OCI-LY3 (cell line): Measurements from ENCODE around the gene ETFB.

Source experiments
- H2AFZ ChIP-seq: fragments of 200-600, 300-600 bp; shearing (Covaris generic); 2 replicates; pipeline ENCODE4 v1.6.0; 2014; ENCODE audit warnings: antibody characterized with exemption, low read depth, low read length
- H3K27ac ChIP-seq: fragments of 200-600, 300-600 bp; sonication (generic); 2 replicates; pipeline ENCODE4 v1.5.1; 2014; ENCODE audit warnings: mild to moderate bottlenecking, low read length, moderate library complexity, mixed read lengths
- H3K27me3 ChIP-seq: fragments of 200-600, 300-600 bp; sonication (generic); 2 replicates; pipeline ENCODE4 v1.6.1; 2014; ENCODE audit warnings: low read depth, low read length, mixed read lengths
- H3K36me3 ChIP-seq: fragments of 200-600, 300-600 bp; sonication (generic); replicated peaks from 2 replicates; pipeline ENCODE3; 2014; ENCODE audit warnings: low read depth, low read length, mixed read lengths
- H3K4me1 ChIP-seq: fragments of 300-600, 200-600 bp; sonication (generic); 2 replicates; pipeline ENCODE4 v1.6.1; 2014; ENCODE audit warnings: low read length, mixed read lengths
- H3K4me2 ChIP-seq: fragments of 200-600, 300-600 bp; sonication (generic); 2 replicates; pipeline ENCODE4 v1.6.1; 2014; ENCODE audit warnings: low read length, mixed read lengths
- H3K4me3 ChIP-seq: fragments of 300-600, 200-600 bp; sonication (generic); 2 replicates; pipeline ENCODE4 v1.5.1; 2014; ENCODE audit warnings: antibody characterized with exemption, mild to moderate bottlenecking, low read length, moderate library complexity
- H3K79me2 ChIP-seq: fragments of 300-600, 200-600 bp; shearing (Covaris generic); 2 replicates; pipeline ENCODE4 v1.6.1; 2014; ENCODE audit warnings: mild to moderate bottlenecking, low read length, mixed read lengths
- H3K9ac ChIP-seq: fragments of 300-600, 200-600 bp; shearing (Covaris generic); 2 replicates; pipeline ENCODE4 v1.6.0; 2014; ENCODE audit warnings: mild to moderate bottlenecking, low read length, moderate library complexity
- H3K9me3 ChIP-seq: fragments of 200-600, 300-600 bp; shearing (Covaris generic); 2 replicates; pipeline ENCODE4 v1.6.1; 2014; ENCODE audit warnings: low read length, mixed read lengths; ENCODE audit not compliant: insufficient read depth
- H4K20me1 ChIP-seq: fragments of 200-600, 300-600 bp; sonication (generic); 2 replicates; pipeline ENCODE4 v1.6.1; 2016; ENCODE audit warnings: low read length, mixed read lengths; ENCODE audit not compliant: insufficient read depth
- EZH2phosphoT487 ChIP-seq: fragments of 200-600 bp; shearing (Covaris generic); IDR thresholded peaks from 2 replicates; pipeline ENCODE4 v1.6.1; 2018; ENCODE audit warnings: antibody characterized with exemption, mixed run types, low read depth
- TF ChIP-seq, protein P1 (sequence below): fragments of 200-600, 300-600 bp; sonication (generic); IDR thresholded peaks from 2 replicates; pipeline ENCODE4 v1.5.1; 2014; ENCODE audit warnings: antibody characterized with exemption, low read length, low read depth

ETFB gene

DNA sequence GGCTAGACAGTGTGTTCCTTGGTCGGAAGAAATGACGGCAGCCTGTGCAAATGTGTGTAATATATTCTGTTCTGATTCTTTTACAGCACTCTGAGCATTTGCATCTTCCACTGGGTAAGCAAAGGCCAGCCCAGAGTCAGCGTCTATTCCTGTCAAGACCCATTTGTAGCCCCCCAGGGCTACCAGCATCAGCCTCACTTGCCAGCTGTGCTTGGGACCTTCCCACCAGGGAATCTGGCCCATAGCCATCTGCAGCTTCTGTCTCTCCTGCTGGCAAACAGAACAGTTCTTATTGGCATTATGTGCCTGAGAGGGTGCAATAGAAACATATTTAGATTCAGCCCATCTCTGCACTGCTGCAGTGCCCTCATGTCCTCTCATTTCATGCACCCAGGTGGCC is 60.7 kb downstream of the ETFB start:
- H3K79me2 ChIP-seq: no peaks in the 10 kb centered on the region
- peaks cover 74% of the 10 kb centered on the region for H3K27me3 ChIP-seq
- TF ChIP-seq, protein P1, sequence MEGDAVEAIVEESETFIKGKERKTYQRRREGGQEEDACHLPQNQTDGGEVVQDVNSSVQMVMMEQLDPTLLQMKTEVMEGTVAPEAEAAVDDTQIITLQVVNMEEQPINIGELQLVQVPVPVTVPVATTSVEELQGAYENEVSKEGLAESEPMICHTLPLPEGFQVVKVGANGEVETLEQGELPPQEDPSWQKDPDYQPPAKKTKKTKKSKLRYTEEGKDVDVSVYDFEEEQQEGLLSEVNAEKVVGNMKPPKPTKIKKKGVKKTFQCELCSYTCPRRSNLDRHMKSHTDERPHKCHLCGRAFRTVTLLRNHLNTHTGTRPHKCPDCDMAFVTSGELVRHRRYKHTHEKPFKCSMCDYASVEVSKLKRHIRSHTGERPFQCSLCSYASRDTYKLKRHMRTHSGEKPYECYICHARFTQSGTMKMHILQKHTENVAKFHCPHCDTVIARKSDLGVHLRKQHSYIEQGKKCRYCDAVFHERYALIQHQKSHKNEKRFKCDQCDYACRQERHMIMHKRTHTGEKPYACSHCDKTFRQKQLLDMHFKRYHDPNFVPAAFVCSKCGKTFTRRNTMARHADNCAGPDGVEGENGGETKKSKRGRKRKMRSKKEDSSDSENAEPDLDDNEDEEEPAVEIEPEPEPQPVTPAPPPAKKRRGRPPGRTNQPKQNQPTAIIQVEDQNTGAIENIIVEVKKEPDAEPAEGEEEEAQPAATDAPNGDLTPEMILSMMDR: no peak
- no peak for TF ChIP-seq EZH2phosphoT487
- H2AFZ ChIP-seq: no peak overlapping the region
- H3K4me2 ChIP-seq: no peak overlapping the region
- H3K36me3 ChIP-seq: no peaks in the 10 kb centered on the region
- H3K9ac ChIP-seq: no peak overlapping the region
- no peak overlapping the region for H3K4me3 ChIP-seq
- no peak overlapping the region for H3K27ac ChIP-seq
- H4K20me1 ChIP-seq: no peaks in the 10 kb centered on the region
- no peaks in the 10 kb centered on the region for H3K4me1 ChIP-seq
- H3K9me3 ChIP-seq: no peaks in the 10 kb centered on the region

DNA sequence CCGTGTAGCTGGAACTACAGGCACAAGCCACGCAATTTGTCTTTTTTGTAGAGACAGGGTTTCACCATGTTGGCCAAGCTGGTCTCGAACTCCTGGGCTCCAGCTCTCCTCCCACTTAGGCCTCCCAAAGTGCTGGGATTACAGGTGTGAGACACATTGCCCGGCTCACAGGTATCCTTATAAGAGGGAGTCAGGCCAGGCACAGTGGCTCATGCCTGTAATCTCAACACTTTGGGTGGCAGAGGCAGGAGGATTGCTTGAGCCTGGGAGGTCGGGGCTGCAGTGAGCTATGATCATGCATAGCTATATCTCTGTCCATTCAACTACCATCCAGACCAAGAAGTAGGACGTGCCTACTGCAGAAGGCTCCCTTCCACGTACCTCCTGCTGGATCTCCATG is 64.9 kb downstream of the ETFB start:
- H3K27me3 ChIP-seq: peaks cover 49% of the 10 kb centered on the region
- H3K36me3 ChIP-seq: no peaks in the 10 kb centered on the region
- no peak overlapping the region for H2AFZ ChIP-seq
- TF ChIP-seq EZH2phosphoT487: no peak
- TF ChIP-seq, protein P1: no peak
- no peak overlapping the region for H3K4me3 ChIP-seq
- H3K9ac ChIP-seq: no peak overlapping the region
- H3K4me1 ChIP-seq: no peaks in the 10 kb centered on the region
- no peak overlapping the region for H3K27ac ChIP-seq
- H3K4me2 ChIP-seq: no peak overlapping the region
- H4K20me1 ChIP-seq: no peaks in the 10 kb centered on the region
- no peaks in the 10 kb centered on the region for H3K9me3 ChIP-seq
- H3K79me2 ChIP-seq: no peaks in the 10 kb centered on the region

DNA sequence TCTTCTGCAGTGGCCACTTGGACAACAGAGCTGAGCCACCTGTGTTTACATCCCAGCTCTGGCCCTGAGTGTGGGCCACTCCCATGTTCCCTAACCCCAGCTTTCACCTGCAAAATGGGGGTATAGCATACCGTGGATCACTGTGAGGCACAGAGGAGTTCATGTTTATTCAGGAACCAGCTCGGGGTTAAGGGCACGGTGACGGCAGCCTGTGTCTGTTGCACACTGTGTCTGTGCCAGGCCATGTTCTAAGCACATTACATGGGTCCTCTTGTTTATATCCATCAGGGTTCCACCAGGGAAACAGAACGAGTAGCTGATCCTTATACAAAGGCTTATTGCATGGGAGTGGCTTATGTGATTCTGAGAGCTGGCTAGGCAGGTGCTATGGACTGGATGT is 68.8 kb downstream of the ETFB start:
- no peaks in the 10 kb centered on the region for H4K20me1 ChIP-seq
- no peaks in the 10 kb centered on the region for H3K4me1 ChIP-seq
- no peak overlapping the region for H2AFZ ChIP-seq
- TF ChIP-seq EZH2phosphoT487: no peak
- TF ChIP-seq, protein P1: no peak
- H3K9me3 ChIP-seq: no peaks in the 10 kb centered on the region
- H3K79me2 ChIP-seq: no peaks in the 10 kb centered on the region
- no peak overlapping the region for H3K27ac ChIP-seq
- no peak overlapping the region for H3K9ac ChIP-seq
- no peak overlapping the region for H3K4me2 ChIP-seq
- H3K27me3 ChIP-seq: peaks cover 31% of the 10 kb centered on the region
- H3K4me3 ChIP-seq: no peak overlapping the region
- H3K36me3 ChIP-seq: no peaks in the 10 kb centered on the region

DNA sequence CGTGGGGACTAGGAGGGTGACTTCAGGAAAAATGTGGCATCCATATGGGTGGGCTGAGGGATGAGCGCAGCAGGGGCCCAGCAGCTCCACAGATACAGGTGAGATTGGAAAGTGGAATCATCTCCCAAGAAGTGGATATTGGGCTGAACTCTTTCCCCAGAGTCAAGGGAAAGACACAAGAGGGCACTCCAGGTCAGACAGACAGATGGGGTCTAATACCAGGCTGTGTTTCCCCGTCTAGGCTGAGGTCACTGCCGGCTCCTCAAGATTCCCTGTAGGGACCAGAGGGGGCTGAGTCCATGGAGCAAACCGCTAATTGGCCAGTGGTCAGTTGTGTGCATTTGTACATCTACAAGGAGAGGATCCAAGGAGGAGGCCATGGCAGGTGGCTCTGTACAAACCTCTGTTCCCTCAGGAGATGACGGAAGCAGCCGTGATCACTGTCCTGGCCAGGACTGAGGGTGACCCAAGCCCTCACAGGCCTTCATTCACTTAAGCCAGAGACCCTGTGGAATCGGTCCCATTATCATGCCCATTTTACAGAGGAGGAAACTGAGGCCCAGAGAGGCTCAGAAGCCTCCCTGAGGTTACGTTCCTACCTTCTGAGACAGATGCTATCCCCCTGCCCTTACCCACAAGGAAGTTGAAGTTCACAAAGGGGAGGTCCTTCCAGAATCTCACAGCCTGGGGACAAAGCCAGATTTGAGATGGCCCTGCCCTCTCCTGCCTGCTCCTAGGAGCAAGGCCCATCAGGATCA is 69.7 kb downstream of the ETFB start:
- Histone ChIP-seq H2AFZ (no peak overlapping the region), H3K27ac (no peak overlapping the region), H3K4me2 (no peak overlapping the region), H3K4me1 (no peaks in the 10 kb centered on the region), H4K20me1 (no peaks in the 10 kb centered on the region), H3K9ac (no peak overlapping the region), H3K27me3 (peaks cover 24% of the 10 kb centered on the region), H3K9me3 (no peaks in the 10 kb centered on the region), H3K36me3 (no peaks in the 10 kb centered on the region), H3K79me2 (no peaks in the 10 kb centered on the region), H3K4me3 (no peak overlapping the region)
- no peak for TF ChIP-seq EZH2phosphoT487
- TF ChIP-seq, protein P1: peak; percentile 41
